ENCODE results near the gene TRIM67. TPM values are rescaled to one million over a fixed set of nuclear protein-coding genes. Genes with fewer than 3 reads are reported as not detected.
"Not testable (repeated sequence)": the region's sequence is repeated elsewhere in the genome, so short reads cannot be mapped to it uniquely, and the experiment has no call there.

The TRIM67 gene
- total and polyA plus RNA-seq, 9 donors = 0.02 to 0.92 (median 0.05) TPM; not detected in 6

- Histone ChIP-seq H3K27ac (no peak overlapping the region), H3K9me3 (no peaks in the 10 kb centered on the region), H3K4me3 (no peak overlapping the region), H3K36me3 (no peaks in the 10 kb centered on the region), H3K4me1 (ENCODE audit: insufficient read depth) (no peaks in the 10 kb centered on the region), H3K27me3 (no peaks in the 10 kb centered on the region)
- WGBS, 3 donors = 50 to 61% (median 59%) methylated on average over 2 of the region's 2 CpGs
- no peak for DNase-seq
- intact Hi-C loops (cut with DNase I) = no loop called here
- no peak for TF ChIP-seq EP300 (IDR thresholded peaks at IDR 0.05)
- TF ChIP-seq POLR2A (IDR thresholded peaks at IDR 0.05) = no peak
- TF ChIP-seq, protein P1, sequence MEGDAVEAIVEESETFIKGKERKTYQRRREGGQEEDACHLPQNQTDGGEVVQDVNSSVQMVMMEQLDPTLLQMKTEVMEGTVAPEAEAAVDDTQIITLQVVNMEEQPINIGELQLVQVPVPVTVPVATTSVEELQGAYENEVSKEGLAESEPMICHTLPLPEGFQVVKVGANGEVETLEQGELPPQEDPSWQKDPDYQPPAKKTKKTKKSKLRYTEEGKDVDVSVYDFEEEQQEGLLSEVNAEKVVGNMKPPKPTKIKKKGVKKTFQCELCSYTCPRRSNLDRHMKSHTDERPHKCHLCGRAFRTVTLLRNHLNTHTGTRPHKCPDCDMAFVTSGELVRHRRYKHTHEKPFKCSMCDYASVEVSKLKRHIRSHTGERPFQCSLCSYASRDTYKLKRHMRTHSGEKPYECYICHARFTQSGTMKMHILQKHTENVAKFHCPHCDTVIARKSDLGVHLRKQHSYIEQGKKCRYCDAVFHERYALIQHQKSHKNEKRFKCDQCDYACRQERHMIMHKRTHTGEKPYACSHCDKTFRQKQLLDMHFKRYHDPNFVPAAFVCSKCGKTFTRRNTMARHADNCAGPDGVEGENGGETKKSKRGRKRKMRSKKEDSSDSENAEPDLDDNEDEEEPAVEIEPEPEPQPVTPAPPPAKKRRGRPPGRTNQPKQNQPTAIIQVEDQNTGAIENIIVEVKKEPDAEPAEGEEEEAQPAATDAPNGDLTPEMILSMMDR (IDR thresholded peaks at IDR 0.05) = no peak
Measured at GRCh38 chr1:231153726-231154125, 8.1 kb upstream of the TRIM67 start.

DNA sequence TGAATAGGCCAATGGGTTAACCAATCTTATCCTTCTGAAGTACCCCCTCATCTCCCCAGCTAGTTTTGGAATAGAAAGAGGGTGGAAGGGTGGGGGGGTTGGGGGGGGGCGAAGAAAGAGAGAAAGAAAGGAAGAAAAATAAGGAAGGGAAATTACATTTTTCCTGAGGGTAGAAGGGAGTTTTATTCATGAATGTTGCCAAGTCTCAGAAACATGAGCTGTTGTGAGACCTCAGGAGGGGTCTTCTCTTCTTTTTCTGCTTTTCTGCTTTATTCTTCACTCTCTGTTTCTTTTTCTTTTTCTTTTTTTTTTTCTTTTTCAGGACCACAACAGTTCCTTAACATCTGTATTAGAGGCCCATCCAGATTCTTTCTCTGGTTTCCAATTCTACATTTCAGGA is 6.0 kb upstream of the TRIM67 start:
- H3K27ac ChIP-seq = no peak overlapping the region
- WGBS, 3 donors = 77 to 88% (median 79%) methylated on average over 1 of the region's 1 CpG
- intact Hi-C loops (cut with DNase I) = no loop called here
- no peaks in the 10 kb centered on the region for H3K36me3 ChIP-seq
- H3K27me3 ChIP-seq = no peaks in the 10 kb centered on the region
- H3K4me3 ChIP-seq = no peak overlapping the region
- no peaks in the 10 kb centered on the region for H3K4me1 ChIP-seq (ENCODE audit: insufficient read depth)
- H3K9me3 ChIP-seq = no peaks in the 10 kb centered on the region
- no peak for DNase-seq
- no peak for TF ChIP-seq EP300 (IDR thresholded peaks at IDR 0.05)
- no peak for TF ChIP-seq POLR2A (IDR thresholded peaks at IDR 0.05)
- TF ChIP-seq, protein P1 (IDR thresholded peaks at IDR 0.05) = no peak

GRCh38 chr1:231157311-231157710 is 4.5 kb upstream of the TRIM67 start:
- Histone ChIP-seq H3K36me3 (no peaks in the 10 kb centered on the region), H3K27me3 (no peaks in the 10 kb centered on the region), H3K4me1 (ENCODE audit: insufficient read depth) (peaks cover 5% of the 10 kb centered on the region), H3K27ac (no peak overlapping the region), H3K4me3 (no peak overlapping the region), H3K9me3 (no peaks in the 10 kb centered on the region)
- DNase-seq = no peak
- intact Hi-C loops (cut with DNase I) = no loop called here
- no peak for TF ChIP-seq POLR2A (IDR thresholded peaks at IDR 0.05)
- 17 to 30% (median 24%) methylated on average over 1 of the region's 1 CpG for WGBS, 3 donors

- H3K9me3 ChIP-seq; intact Hi-C loops (cut with DNase I); H3K27ac ChIP-seq; H3K4me3 ChIP-seq; H3K27me3 ChIP-seq; DNase-seq; H3K36me3 ChIP-seq: not testable (repeated sequence)
- peaks cover 13% of the 10 kb centered on the region for H3K4me1 ChIP-seq (ENCODE audit: insufficient read depth)
- 73 to 79% (median 75%) methylated on average over 7 of the region's 7 CpGs for WGBS, 3 donors
Measured at GRCh38 chr1:231158141-231158540, 3.7 kb upstream of the TRIM67 start.

DNA sequence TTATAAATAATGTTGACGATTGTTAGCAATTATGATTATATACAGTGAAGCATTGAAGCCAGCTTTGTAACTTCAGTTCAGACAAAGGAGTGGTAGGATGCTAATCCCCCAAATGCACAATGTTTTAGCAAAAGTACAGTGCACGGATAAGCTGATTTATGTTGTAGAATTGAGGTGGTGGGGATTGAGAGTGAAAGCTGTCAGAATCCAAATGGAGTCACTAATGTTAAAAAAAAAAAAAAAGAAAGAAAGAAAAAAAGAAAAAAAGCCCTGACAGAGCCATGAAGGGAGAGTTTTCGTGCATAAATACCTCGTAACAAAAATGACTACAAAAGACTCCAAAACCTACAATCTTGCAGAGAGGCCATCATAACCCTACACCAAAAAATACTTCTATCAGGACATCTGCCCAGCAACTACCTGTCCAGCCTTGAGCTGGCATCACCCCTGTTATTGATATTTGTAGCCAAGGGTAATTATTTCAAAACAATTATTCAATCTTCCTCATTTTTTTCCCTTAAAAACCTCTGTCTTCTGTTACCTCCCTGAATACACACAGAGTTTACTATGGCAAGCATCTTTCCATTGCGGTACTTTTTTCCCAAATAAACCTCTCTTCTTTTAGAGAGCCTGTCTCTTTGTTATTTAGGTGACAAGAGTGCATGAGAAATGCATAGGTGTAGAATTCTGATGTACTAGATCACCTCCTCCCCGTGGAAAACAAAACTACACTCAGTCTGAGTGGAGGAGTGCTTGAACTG is 2.5 kb upstream of the TRIM67 start:
- 68 to 81% (median 71%) methylated on average over 6 of the region's 6 CpGs for WGBS, 3 donors
- H3K27me3 ChIP-seq = no peaks in the 10 kb centered on the region
- TF ChIP-seq, protein P1 (IDR thresholded peaks at IDR 0.05) = no peak
- no peak for TF ChIP-seq POLR2A (IDR thresholded peaks at IDR 0.05)
- TF ChIP-seq EP300 (IDR thresholded peaks at IDR 0.05) = no peak

More for the DNA sequence above, 2.5 kb upstream of the TRIM67 start:
- Histone ChIP-seq H3K36me3 (no peaks in the 10 kb centered on the region), H3K9me3 (peaks cover 0 to 5% of the 10 kb centered on the region in 2 donors), H3K27ac (no peak overlapping the region), H3K4me1 (ENCODE audit: insufficient read depth) (peaks cover 19% of the 10 kb centered on the region), H3K4me3 (no peak overlapping the region)
- intact Hi-C loops (cut with DNase I) = no loop called here
- no peak for DNase-seq
